Measurements from ENCODE around the gene SEL1L2.

The SEL1L2 gene

DNA sequence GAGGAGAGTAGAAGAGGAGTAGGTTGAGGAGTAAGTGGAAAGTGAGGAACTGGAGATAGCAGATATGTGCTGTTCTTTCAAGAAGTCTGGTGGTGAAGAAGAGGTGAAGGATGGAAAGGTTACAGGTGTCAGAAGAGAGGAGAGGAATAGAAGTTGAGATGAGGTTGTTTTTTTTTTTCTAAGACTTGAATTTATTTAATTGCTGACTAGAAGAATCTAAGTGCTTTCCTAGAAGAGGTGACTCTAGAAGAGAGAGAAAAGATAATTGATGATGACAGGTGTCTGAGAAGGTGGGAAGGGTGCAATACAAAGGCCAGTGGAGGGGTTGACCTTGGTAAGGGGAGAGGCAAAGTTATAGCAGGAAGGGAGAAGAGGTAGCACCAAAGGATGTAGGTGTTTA is 180.0 kb downstream of the SEL1L2 start:
- DNase-seq = no peak

DNA sequence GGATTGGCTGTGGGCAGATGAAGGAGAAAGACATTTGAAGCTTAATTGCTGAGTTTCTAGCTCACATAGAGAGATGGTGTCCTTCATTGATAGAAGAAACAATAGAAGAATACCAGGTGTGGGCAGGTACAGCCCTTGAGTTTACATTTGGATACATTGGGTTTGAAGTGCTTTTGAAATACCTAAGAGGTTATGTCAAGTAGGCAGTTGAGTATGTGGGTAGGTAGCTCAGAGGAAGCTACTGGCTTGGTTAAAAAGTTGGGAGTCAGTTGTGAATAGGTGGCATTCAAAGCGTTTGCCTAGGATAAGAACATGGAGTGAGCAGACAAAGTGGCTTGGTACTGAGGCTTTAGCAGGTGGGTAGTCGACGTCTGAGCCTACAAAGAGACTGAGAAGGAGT is 180.6 kb downstream of the SEL1L2 start:
- no peak for DNase-seq

DNA sequence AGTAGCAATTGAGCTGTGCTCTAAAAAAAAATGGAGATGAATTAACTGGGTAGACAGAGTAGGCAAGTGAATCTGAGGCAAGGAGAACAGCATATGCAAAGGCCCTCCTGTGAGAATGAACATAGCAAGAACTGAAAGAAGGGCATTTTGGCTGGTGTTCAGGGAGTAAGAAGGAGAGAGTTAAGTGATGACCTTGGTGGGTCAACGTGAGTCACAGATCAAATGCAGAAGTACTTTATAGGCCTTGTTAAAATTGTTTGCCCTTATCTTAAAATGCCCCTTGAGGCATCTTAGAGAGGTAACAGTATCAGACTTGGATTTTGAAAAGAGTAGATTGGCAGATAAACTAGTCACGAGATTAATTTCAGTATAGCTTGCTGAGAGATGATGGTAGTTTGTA is 181.0 kb downstream of the SEL1L2 start:
- DNase-seq = no peak

DNA sequence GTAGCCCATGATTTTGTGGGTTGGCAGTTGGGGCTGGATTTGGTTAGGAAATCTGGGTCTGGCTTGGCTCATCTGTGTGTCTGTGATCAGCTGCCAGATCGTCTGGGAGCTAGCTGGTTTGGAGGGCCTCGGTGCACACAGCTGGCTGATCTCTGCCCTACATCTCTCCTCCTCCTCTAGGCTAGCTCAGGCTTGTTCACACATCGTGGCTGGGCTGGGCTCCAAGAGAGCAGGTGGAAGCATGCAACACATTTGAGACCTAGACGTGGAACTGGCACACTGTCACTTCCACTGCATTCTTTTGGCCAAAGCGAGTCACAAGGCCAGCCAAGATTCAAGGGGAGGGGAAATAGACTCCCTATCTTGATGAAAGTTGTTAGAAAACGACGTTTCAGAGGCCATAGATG is 189.7 kb downstream of the SEL1L2 start:
- peak; percentile 98 to 99 for DNase-seq

DNA sequence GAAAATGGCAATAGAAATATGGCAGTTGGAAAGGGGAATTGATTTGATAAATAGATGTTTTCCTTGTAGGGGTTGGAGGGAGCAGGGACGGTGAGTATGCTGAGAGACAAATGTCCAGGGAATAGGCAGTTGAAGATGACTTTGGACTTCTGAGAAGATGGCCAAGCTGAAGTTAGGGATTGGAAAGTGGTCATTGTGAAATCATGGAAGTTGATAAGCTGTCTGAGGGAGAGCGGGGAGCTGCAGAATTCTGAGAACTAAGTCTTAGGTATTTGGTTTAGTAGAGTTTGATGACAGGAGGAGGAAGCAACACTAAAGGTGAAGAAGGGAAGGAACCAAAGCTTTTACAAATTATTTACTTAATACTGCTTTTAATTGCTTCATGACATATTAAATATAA is 190.4 kb downstream of the SEL1L2 start:
- no peak for DNase-seq
